ENCODE data around the gene DGLUCY.
A peak's percentile ranks its signal among the peaks of the same experiment; 100 is the strongest.

Gene DGLUCY

DNA sequence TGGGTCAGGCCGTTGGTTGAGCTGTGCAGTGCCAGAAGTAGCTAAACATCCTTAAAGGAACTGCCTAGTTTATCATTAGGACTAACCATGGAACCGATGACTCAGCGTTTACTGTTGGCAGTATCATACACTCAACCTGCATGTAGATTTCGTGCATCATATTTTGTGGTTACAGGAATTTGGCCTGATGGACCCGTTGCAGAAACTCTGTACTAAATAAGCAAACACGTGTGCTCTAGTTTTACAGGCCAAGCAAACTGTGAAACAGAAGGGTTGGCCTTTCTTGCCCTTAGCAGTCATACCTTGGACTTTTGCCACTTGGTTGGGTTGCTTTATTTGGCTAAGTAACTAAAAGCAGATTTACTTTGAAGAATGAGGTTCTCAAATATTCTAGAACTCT lies 35.6 kb downstream of the DGLUCY start (continued):
- TF ChIP-seq ZNF157 (tag by site-specific recombination; IDR thresholded peaks at IDR 0.05) (no peak), MZF1 (tag by site-specific recombination; IDR thresholded peaks at IDR 0.05; ENCODE audit: borderline replicate concordance) (0 out of 2 replicates have a peak, but pooled peaks have one; percentile 53), ZNF423 (tag by site-specific recombination; IDR thresholded peaks at IDR 0.05) (no peak), SP2 (tag by site-specific recombination; IDR thresholded peaks at IDR 0.05) (no peak; the same call in 1 of the 2 replicates), ZNF175 (tag by site-specific recombination; IDR thresholded peaks at IDR 0.05) (no peak), SCRT1 (tag by site-specific recombination; IDR thresholded peaks at IDR 0.05; ENCODE audit: borderline replicate concordance) (no peak), ZNF16 (tag by site-specific recombination; IDR thresholded peaks at IDR 0.05; ENCODE audit: low read depth) (no peak), SP3 (tag by site-specific recombination; IDR thresholded peaks at IDR 0.05) (0 out of 2 replicates have a peak, but pooled peaks have one; percentile 20), PRDM1 (tag by site-specific recombination; IDR thresholded peaks at IDR 0.05) (no peak), ZNF664 (tag by site-specific recombination; IDR thresholded peaks at IDR 0.05) (peak; percentile 29; the same call in 1 of the 2 replicates), GLI4 (tag by site-specific recombination; IDR thresholded peaks at IDR 0.05) (no peak), ZSCAN30 (tag by site-specific recombination; IDR thresholded peaks at IDR 0.05) (peak; percentile 91), ZNF433 (tag by site-specific recombination; IDR thresholded peaks at IDR 0.05; ENCODE audit: low read depth) (no peak), ZNF366 (tag by site-specific recombination; conservative IDR thresholded peaks at IDR 0.05) (peak; percentile 84), ZNF274 (IDR thresholded peaks at IDR 0.05; ENCODE audit: low read length) (no peak), ZNF274 (tag by site-specific recombination; IDR thresholded peaks at IDR 0.05; ENCODE audit: borderline replicate concordance) (no peak), ZNF184 (tag by site-specific recombination; IDR thresholded peaks at IDR 0.05) (peak; percentile 88; the same call in 1 of the 2 replicates), FEZF1 (tag by site-specific recombination; IDR thresholded peaks at IDR 0.05) (peak; percentile 95), ZNF585B (tag by site-specific recombination; IDR thresholded peaks at IDR 0.05) (no peak), ZNF394 (tag by site-specific recombination; IDR thresholded peaks at IDR 0.05; ENCODE audit: borderline replicate concordance) (peak; percentile 55; the same call in 1 of the 2 replicates), MYNN (tag by site-specific recombination; IDR thresholded peaks at IDR 0.05; ENCODE audit: borderline replicate concordance) (no peak), ZNF404 (tag by site-specific recombination; IDR thresholded peaks at IDR 0.05) (no peak)
- TF ChIP-seq, protein P1, sequence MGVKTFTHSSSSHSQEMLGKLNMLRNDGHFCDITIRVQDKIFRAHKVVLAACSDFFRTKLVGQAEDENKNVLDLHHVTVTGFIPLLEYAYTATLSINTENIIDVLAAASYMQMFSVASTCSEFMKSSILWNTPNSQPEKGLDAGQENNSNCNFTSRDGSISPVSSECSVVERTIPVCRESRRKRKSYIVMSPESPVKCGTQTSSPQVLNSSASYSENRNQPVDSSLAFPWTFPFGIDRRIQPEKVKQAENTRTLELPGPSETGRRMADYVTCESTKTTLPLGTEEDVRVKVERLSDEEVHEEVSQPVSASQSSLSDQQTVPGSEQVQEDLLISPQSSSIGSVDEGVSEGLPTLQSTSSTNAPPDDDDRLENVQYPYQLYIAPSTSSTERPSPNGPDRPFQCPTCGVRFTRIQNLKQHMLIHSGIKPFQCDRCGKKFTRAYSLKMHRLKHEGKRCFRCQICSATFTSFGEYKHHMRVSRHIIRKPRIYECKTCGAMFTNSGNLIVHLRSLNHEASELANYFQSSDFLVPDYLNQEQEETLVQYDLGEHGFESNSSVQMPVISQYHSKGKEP (tag by site-specific recombination; IDR thresholded peaks at IDR 0.05): peak; percentile 99
- TF ChIP-seq, protein P2, sequence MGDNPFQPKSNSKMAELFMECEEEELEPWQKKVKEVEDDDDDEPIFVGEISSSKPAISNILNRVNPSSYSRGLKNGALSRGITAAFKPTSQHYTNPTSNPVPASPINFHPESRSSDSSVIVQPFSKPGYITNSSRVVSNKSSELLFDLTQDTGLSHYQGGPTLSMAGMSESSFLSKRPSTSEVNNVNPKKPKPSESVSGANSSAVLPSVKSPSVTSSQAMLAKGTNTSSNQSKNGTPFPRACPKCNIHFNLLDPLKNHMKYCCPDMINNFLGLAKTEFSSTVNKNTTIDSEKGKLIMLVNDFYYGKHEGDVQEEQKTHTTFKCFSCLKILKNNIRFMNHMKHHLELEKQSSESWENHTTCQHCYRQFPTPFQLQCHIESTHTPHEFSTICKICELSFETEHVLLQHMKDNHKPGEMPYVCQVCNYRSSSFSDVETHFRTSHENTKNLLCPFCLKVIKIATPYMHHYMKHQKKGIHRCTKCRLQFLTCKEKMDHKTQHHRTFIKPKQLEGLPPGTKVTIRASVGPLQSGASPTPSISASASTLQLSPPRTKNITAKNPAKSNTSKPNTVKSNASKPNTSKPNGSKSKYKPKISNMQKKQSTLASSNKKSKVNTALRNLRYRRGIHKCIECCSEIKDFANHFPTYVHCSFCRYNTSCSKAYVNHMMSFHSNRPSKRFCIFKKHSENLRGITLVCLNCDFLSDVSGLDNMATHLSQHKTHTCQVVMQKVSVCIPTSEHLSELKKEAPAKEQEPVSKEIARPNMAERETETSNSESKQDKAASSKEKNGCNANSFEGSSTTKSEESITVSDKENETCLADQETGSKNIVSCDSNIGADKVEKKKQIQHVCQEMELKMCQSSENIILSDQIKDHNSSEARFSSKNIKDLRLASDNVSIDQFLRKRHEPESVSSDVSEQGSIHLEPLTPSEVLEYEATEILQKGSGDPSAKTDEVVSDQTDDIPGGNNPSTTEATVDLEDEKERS (tag by site-specific recombination; IDR thresholded peaks at IDR 0.05): no peak
- TF ChIP-seq, protein P3, sequence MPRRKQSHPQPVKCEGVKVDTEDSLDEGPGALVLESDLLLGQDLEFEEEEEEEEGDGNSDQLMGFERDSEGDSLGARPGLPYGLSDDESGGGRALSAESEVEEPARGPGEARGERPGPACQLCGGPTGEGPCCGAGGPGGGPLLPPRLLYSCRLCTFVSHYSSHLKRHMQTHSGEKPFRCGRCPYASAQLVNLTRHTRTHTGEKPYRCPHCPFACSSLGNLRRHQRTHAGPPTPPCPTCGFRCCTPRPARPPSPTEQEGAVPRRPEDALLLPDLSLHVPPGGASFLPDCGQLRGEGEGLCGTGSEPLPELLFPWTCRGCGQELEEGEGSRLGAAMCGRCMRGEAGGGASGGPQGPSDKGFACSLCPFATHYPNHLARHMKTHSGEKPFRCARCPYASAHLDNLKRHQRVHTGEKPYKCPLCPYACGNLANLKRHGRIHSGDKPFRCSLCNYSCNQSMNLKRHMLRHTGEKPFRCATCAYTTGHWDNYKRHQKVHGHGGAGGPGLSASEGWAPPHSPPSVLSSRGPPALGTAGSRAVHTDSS (tag by site-specific recombination; IDR thresholded peaks at IDR 0.05): 0 out of 2 replicates have a peak, but pooled peaks have one; percentile 18
- TF ChIP-seq, protein P4, sequence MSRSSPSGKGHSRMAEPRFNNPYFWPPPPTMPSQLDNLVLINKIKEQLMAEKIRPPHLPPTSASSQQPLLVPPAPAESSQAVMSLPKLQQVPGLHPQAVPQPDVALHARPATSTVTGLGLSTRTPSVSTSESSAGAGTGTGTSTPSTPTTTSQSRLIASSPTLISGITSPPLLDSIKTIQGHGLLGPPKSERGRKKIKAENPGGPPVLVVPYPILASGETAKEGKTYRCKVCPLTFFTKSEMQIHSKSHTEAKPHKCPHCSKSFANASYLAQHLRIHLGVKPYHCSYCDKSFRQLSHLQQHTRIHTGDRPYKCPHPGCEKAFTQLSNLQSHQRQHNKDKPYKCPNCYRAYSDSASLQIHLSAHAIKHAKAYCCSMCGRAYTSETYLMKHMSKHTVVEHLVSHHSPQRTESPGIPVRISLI (tag by site-specific recombination; IDR thresholded peaks at IDR 0.05): no peak
- TF ChIP-seq, protein P5, sequence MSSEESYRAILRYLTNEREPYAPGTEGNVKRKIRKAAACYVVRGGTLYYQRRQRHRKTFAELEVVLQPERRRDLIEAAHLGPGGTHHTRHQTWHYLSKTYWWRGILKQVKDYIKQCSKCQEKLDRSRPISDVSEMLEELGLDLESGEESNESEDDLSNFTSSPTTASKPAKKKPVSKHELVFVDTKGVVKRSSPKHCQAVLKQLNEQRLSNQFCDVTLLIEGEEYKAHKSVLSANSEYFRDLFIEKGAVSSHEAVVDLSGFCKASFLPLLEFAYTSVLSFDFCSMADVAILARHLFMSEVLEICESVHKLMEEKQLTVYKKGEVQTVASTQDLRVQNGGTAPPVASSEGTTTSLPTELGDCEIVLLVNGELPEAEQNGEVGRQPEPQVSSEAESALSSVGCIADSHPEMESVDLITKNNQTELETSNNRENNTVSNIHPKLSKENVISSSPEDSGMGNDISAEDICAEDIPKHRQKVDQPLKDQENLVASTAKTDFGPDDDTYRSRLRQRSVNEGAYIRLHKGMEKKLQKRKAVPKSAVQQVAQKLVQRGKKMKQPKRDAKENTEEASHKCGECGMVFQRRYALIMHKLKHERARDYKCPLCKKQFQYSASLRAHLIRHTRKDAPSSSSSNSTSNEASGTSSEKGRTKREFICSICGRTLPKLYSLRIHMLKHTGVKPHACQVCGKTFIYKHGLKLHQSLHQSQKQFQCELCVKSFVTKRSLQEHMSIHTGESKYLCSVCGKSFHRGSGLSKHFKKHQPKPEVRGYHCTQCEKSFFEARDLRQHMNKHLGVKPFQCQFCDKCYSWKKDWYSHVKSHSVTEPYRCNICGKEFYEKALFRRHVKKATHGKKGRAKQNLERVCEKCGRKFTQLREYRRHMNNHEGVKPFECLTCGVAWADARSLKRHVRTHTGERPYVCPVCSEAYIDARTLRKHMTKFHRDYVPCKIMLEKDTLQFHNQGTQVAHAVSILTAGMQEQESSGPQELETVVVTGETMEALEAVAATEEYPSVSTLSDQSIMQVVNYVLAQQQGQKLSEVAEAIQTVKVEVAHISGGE (tag by site-specific recombination; conservative IDR thresholded peaks at IDR 0.05; ENCODE audit: low read depth): no peak
- TF ChIP-seq, protein P6, sequence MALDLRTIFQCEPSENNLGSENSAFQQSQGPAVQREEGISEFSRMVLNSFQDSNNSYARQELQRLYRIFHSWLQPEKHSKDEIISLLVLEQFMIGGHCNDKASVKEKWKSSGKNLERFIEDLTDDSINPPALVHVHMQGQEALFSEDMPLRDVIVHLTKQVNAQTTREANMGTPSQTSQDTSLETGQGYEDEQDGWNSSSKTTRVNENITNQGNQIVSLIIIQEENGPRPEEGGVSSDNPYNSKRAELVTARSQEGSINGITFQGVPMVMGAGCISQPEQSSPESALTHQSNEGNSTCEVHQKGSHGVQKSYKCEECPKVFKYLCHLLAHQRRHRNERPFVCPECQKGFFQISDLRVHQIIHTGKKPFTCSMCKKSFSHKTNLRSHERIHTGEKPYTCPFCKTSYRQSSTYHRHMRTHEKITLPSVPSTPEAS (tag by site-specific recombination; IDR thresholded peaks at IDR 0.05): no peak
